H1 (cell line): ENCODE measurements around the gene ABHD14A. TPM values are rescaled to one million over a fixed set of nuclear protein-coding genes. Genes with fewer than 3 reads are reported as not detected.

Source experiments
- BRCA1 ChIP-seq: IDR thresholded peaks from 2 replicates; pipeline ENCODE4 v1.6.1; 2012; ENCODE audit warnings: low read depth, low read length, improper control_type of control experiment
- CHD1 ChIP-seq: IDR thresholded peaks from 2 replicates; pipeline ENCODE4 v1.6.1; 2012; ENCODE audit warnings: low read depth, low read length, improper control_type of control experiment
- EZH2 ChIP-seq: fragments of 200-600 bp; sonication (generic); IDR thresholded peaks from 2 replicates; pipeline ENCODE4 v1.7.1; 2012; ENCODE audit warnings: low read depth, mild to moderate bottlenecking, moderate library complexity, low read length, inconsistent platforms; ENCODE audit not compliant: severe bottlenecking
- GABPA ChIP-seq: IDR thresholded peaks from 2 replicates; pipeline ENCODE4 v1.6.1; 2011; ENCODE audit warnings: mild to moderate bottlenecking, low read length, moderate library complexity, borderline replicate concordance; ENCODE audit not compliant: insufficient read depth
- HDAC6 ChIP-seq: IDR thresholded peaks from one replicate; pipeline ENCODE4 v1.7.1; 2012; ENCODE audit warnings: low read depth, mild to moderate bottlenecking, inconsistent platforms, low read length, moderate library complexity
- MAFK ChIP-seq: IDR thresholded peaks from 2 replicates; pipeline ENCODE4 v1.6.1; 2012; ENCODE audit warnings: low read depth, mild to moderate bottlenecking, improper control_type of control experiment, low read length
- RNF2 ChIP-seq: fragments of 200-900, 300-1000 bp; sonication (generic); IDR thresholded peaks from 2 replicates; pipeline ENCODE4 v1.7.1; 2016; ENCODE audit warnings: borderline replicate concordance, low read depth, mild to moderate bottlenecking, antibody characterized with exemption, low read length; ENCODE audit not compliant: poor library complexity, severe bottlenecking; ENCODE audit errors: missing control alignments
- SP1 ChIP-seq: IDR thresholded peaks from 2 replicates; pipeline ENCODE4 v1.6.1; 2011; ENCODE audit warnings: low read depth, low read length
- polyA plus RNA-seq, 7 experiments: library from polyadenylated mRNA; depleted of rRNA in 3 of 7; stranded (reverse) in 5 of 7; unstranded in 2 of 7; fragments of >200 nt in 5 of 7; fragments of 200-250 nt in 2 of 7; gene quantifications; 1 replicate in 5 of 7; 2 replicates in 1 of 7; 4 replicates in 1 of 7; pipeline versions ENCODE4 v1.2.1 to v1.2.3, GENCODE V29; 2011 to 2013; ENCODE audit warnings: missing spikeins in 2 of 7, mixed read lengths in 2 of 7
- total RNA-seq: library from RNA; stranded (reverse); fragmentation: NEBNext Ultra II Directional; extraction: Animal tissue kit (Norgen Biotek cat#: 25700); gene quantifications from 2 replicates; pipeline ENCODE4 v1.2.1, GENCODE V29; 2021
- TF ChIP-seq, protein P1 (sequence below): fragments of 300-600 bp; sonication (generic); IDR thresholded peaks from 2 replicates; pipeline ENCODE4 v1.7.1; 2012; ENCODE audit warnings: low read length, moderate library complexity, mild to moderate bottlenecking, inconsistent platforms; ENCODE audit not compliant: insufficient replicate concordance
- TF ChIP-seq, protein P2 (sequence below): IDR thresholded peaks from 2 replicates; pipeline ENCODE4 v1.6.1; 2012; ENCODE audit warnings: low read length, inconsistent platforms

ABHD14A gene
- total and polyA plus RNA-seq, 2 of the 8 experiments (the other 6 are each of a cell fraction or from before 2014, with no cell fraction given): 4.6 to 9.8 TPM

DNA sequence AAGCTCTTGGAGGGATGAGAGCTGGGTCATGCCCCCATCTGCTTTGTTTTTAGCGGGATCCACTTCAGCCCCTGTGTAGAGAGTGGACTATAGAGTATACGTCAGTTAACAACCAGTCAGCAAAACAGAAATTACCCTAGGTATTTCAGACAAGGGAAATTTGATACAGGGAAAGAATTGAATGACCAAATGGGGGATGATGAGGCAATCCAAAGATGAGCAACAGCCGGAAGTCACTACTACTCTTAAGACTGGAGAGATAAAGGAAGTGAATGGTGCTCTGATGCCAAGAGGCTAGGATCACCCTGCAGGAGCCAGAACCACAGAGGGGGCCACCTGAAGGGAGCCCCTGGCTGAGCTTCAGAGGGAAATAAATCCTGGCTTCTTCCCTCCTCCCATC, 21.4 kb upstream of the ABHD14A start (continued):
- TF ChIP-seq, protein P1, sequence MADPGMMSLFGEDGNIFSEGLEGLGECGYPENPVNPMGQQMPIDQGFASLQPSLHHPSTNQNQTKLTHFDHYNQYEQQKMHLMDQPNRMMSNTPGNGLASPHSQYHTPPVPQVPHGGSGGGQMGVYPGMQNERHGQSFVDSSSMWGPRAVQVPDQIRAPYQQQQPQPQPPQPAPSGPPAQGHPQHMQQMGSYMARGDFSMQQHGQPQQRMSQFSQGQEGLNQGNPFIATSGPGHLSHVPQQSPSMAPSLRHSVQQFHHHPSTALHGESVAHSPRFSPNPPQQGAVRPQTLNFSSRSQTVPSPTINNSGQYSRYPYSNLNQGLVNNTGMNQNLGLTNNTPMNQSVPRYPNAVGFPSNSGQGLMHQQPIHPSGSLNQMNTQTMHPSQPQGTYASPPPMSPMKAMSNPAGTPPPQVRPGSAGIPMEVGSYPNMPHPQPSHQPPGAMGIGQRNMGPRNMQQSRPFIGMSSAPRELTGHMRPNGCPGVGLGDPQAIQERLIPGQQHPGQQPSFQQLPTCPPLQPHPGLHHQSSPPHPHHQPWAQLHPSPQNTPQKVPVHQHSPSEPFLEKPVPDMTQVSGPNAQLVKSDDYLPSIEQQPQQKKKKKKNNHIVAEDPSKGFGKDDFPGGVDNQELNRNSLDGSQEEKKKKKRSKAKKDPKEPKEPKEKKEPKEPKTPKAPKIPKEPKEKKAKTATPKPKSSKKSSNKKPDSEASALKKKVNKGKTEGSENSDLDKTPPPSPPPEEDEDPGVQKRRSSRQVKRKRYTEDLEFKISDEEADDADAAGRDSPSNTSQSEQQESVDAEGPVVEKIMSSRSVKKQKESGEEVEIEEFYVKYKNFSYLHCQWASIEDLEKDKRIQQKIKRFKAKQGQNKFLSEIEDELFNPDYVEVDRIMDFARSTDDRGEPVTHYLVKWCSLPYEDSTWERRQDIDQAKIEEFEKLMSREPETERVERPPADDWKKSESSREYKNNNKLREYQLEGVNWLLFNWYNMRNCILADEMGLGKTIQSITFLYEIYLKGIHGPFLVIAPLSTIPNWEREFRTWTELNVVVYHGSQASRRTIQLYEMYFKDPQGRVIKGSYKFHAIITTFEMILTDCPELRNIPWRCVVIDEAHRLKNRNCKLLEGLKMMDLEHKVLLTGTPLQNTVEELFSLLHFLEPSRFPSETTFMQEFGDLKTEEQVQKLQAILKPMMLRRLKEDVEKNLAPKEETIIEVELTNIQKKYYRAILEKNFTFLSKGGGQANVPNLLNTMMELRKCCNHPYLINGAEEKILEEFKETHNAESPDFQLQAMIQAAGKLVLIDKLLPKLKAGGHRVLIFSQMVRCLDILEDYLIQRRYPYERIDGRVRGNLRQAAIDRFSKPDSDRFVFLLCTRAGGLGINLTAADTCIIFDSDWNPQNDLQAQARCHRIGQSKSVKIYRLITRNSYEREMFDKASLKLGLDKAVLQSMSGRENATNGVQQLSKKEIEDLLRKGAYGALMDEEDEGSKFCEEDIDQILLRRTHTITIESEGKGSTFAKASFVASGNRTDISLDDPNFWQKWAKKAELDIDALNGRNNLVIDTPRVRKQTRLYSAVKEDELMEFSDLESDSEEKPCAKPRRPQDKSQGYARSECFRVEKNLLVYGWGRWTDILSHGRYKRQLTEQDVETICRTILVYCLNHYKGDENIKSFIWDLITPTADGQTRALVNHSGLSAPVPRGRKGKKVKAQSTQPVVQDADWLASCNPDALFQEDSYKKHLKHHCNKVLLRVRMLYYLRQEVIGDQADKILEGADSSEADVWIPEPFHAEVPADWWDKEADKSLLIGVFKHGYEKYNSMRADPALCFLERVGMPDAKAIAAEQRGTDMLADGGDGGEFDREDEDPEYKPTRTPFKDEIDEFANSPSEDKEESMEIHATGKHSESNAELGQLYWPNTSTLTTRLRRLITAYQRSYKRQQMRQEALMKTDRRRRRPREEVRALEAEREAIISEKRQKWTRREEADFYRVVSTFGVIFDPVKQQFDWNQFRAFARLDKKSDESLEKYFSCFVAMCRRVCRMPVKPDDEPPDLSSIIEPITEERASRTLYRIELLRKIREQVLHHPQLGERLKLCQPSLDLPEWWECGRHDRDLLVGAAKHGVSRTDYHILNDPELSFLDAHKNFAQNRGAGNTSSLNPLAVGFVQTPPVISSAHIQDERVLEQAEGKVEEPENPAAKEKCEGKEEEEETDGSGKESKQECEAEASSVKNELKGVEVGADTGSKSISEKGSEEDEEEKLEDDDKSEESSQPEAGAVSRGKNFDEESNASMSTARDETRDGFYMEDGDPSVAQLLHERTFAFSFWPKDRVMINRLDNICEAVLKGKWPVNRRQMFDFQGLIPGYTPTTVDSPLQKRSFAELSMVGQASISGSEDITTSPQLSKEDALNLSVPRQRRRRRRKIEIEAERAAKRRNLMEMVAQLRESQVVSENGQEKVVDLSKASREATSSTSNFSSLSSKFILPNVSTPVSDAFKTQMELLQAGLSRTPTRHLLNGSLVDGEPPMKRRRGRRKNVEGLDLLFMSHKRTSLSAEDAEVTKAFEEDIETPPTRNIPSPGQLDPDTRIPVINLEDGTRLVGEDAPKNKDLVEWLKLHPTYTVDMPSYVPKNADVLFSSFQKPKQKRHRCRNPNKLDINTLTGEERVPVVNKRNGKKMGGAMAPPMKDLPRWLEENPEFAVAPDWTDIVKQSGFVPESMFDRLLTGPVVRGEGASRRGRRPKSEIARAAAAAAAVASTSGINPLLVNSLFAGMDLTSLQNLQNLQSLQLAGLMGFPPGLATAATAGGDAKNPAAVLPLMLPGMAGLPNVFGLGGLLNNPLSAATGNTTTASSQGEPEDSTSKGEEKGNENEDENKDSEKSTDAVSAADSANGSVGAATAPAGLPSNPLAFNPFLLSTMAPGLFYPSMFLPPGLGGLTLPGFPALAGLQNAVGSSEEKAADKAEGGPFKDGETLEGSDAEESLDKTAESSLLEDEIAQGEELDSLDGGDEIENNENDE: no peak
- no peak for TF ChIP-seq RNF2
- no peak for TF ChIP-seq BRCA1
- TF ChIP-seq CHD1: no peak
- no peak for TF ChIP-seq MAFK
- no peak for TF ChIP-seq EZH2
- TF ChIP-seq HDAC6: no peak
- no peak for TF ChIP-seq SP1
- no peak for TF ChIP-seq GABPA
- TF ChIP-seq, protein P2, sequence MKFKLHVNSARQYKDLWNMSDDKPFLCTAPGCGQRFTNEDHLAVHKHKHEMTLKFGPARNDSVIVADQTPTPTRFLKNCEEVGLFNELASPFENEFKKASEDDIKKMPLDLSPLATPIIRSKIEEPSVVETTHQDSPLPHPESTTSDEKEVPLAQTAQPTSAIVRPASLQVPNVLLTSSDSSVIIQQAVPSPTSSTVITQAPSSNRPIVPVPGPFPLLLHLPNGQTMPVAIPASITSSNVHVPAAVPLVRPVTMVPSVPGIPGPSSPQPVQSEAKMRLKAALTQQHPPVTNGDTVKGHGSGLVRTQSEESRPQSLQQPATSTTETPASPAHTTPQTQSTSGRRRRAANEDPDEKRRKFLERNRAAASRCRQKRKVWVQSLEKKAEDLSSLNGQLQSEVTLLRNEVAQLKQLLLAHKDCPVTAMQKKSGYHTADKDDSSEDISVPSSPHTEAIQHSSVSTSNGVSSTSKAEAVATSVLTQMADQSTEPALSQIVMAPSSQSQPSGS: no peak
